Osteocyte (in vitro differentiated cells): ENCODE results near the gene SEMA3C. TPM values are rescaled to one million over a fixed set of nuclear protein-coding genes. Genes with fewer than 3 reads are reported as not detected.

ENCODE experiments used
- DNase-seq: peaks from one replicate; pipeline ENCODE4 v3.0.0; 2021; ENCODE audit warnings: mixed read lengths; ENCODE audit not compliant: unreplicated experiment; ENCODE audit errors: extremely low spot score
- H3K27ac Mint-ChIP-seq: one replicate; pipeline ENCODE4 v1.8.0; 2021; ENCODE audit warnings: mild to moderate bottlenecking, mixed read lengths; ENCODE audit not compliant: unreplicated experiment
- H3K27me3 Mint-ChIP-seq: one replicate; pipeline ENCODE4 v1.8.0; 2021; ENCODE audit warnings: mixed read lengths; ENCODE audit not compliant: unreplicated experiment
- H3K36me3 Mint-ChIP-seq: one replicate; pipeline ENCODE4 v1.8.0; 2021; ENCODE audit warnings: mixed read lengths; ENCODE audit not compliant: unreplicated experiment
- H3K4me1 Mint-ChIP-seq: one replicate; pipeline ENCODE4 v1.8.0; 2021; ENCODE audit warnings: mixed read lengths; ENCODE audit not compliant: unreplicated experiment
- H3K4me3 Mint-ChIP-seq: one replicate; pipeline ENCODE4 v1.8.0; 2021; ENCODE audit warnings: mild to moderate bottlenecking, moderate library complexity, mixed read lengths; ENCODE audit not compliant: unreplicated experiment
- H3K9me3 Mint-ChIP-seq: one replicate; pipeline ENCODE4 v1.8.0; 2021; ENCODE audit warnings: mixed read lengths; ENCODE audit not compliant: unreplicated experiment
- CTCF ChIP-seq: fragments of 200-600 bp; sonication (generic); IDR thresholded peaks from 2 replicates; pipeline ENCODE4 v1.5.0; 2021; ENCODE audit warnings: antibody characterized with exemption, mild to moderate bottlenecking, moderate library complexity
- total RNA-seq: library from RNA; stranded (reverse); gene quantifications from 2 replicates; pipeline ENCODE4 v1.2.1, GENCODE V29; 2021

SEMA3C gene
- total RNA-seq, 1 donor from 2014 or later, result 74.1 TPM

GRCh38 chr7:80941208-80941758 lies 22.4 kb upstream of the SEMA3C start:
- peaks cover 33% of the 10 kb centered on the region for H3K4me1 Mint-ChIP-seq
- H3K4me3 Mint-ChIP-seq, result no peak overlapping the region
- no peak for DNase-seq
- peak overlapping the region; percentile 85 for H3K27ac Mint-ChIP-seq
- no peaks in the 10 kb centered on the region for H3K9me3 Mint-ChIP-seq
- H3K36me3 Mint-ChIP-seq, result no peaks in the 10 kb centered on the region
- no peak for TF ChIP-seq CTCF
- H3K27me3 Mint-ChIP-seq, result no peaks in the 10 kb centered on the region

- TF ChIP-seq CTCF, result no peak
- no peaks in the 10 kb centered on the region for H3K9me3 Mint-ChIP-seq
- no peaks in the 10 kb centered on the region for H3K36me3 Mint-ChIP-seq
- H3K27ac Mint-ChIP-seq, result peak overlapping the region; percentile 85
- peaks cover 33% of the 10 kb centered on the region for H3K4me1 Mint-ChIP-seq
- no peaks in the 10 kb centered on the region for H3K27me3 Mint-ChIP-seq
- no peak for DNase-seq
- no peak overlapping the region for H3K4me3 Mint-ChIP-seq
Measured at GRCh38 chr7:80940539-80941207, 21.8 kb upstream of the SEMA3C start.

GRCh38 chr7:80937336-80937735 lies 18.5 kb upstream of the SEMA3C start:
- H3K4me1 Mint-ChIP-seq, result peaks cover 19% of the 10 kb centered on the region

GRCh38 chr7:80935991-80936780 lies 17.3 kb upstream of the SEMA3C start:
- TF ChIP-seq CTCF, result no peak
- Mint-ChIP-seq H3K4me1 (peaks cover 10% of the 10 kb centered on the region), H3K27ac (no peak overlapping the region), H3K9me3 (no peaks in the 10 kb centered on the region), H3K36me3 (no peaks in the 10 kb centered on the region), H3K27me3 (no peaks in the 10 kb centered on the region), H3K4me3 (no peak overlapping the region)
- DNase-seq, result no peak

More at GRCh38 chr7:80937336-80937735, 18.5 kb upstream of the SEMA3C start:
- Mint-ChIP-seq H3K36me3 (no peaks in the 10 kb centered on the region), H3K27ac (no peak overlapping the region), H3K4me3 (no peak overlapping the region), H3K27me3 (no peaks in the 10 kb centered on the region), H3K9me3 (no peaks in the 10 kb centered on the region)
- DNase-seq, result no peak
- no peak for TF ChIP-seq CTCF

GRCh38 chr7:80934321-80934720 lies 15.5 kb upstream of the SEMA3C start:
- no peak overlapping the region for H3K27ac Mint-ChIP-seq
- H3K4me1 Mint-ChIP-seq, result no peaks in the 10 kb centered on the region
- no peak for DNase-seq
- no peak for TF ChIP-seq CTCF
- no peak overlapping the region for H3K4me3 Mint-ChIP-seq
- no peaks in the 10 kb centered on the region for H3K9me3 Mint-ChIP-seq
- no peaks in the 10 kb centered on the region for H3K27me3 Mint-ChIP-seq
- no peaks in the 10 kb centered on the region for H3K36me3 Mint-ChIP-seq
